GM19468 (cell line): Measurements from ENCODE around the gene CD164L2.

Source experiments
- ATAC-seq: cut with Tn5 transposase; IDR thresholded peaks from one replicate; pipeline ENCODE4 v1.9.1; 2021; ENCODE audit warnings: mild to moderate bottlenecking, moderate library complexity, moderate number of reproducible peaks; ENCODE audit not compliant: unreplicated experiment; ENCODE audit errors: extremely low read depth

The CD164L2 gene

DNA sequence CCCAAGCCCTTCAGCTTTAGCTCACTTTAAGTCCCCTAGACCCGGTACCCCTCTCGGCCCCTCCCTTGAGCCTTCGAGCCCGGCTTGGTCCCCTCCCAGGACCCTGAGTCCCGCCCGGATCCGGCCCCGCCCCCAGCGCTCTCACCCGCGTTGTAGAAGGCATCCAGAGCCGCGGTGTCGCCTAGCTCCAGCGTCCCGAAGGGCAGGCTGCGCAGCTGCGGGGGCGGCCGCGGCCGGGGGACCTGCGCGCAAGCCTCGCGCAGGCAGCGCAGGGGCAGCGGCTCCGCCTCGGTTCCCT lies 17.1 kb downstream of the CD164L2 start:
- no peak for ATAC-seq

DNA sequence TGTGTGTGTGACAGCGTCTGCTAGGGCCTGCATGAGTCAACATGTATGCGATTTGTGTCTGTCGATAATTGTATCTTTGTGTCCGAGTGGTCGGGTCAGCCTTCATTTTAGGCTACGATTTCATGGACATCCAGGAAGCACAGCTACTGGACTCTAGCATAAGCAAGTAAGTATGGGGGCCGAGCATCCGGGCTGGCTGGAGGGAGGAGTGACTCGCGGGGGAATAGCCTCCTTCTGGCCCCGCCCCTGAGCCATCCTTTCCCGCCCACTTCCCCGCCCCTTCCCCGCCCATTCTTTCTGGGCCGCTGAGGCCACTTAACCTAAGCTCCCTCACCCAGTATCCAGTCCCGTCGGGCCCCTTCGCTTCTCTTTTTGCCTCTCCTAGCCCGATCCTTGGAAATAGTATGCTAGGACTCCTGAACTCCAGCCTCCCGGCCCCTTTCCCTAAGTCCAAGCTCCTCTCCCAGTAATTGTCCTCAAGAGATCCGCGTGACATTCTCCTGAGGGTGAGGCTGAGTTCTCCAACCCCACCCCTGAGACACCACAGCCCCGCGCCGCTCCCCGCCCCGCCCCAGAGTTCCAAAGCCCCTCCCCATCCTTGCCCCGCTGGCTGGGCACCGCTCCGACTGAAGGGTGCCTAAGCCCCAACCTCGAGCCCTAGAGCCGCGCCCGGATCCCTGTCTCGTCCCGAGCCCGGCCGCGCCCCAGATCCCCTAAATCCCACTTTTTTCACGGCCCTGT lies 17.6 kb downstream of the CD164L2 start:
- ATAC-seq = no peak

DNA sequence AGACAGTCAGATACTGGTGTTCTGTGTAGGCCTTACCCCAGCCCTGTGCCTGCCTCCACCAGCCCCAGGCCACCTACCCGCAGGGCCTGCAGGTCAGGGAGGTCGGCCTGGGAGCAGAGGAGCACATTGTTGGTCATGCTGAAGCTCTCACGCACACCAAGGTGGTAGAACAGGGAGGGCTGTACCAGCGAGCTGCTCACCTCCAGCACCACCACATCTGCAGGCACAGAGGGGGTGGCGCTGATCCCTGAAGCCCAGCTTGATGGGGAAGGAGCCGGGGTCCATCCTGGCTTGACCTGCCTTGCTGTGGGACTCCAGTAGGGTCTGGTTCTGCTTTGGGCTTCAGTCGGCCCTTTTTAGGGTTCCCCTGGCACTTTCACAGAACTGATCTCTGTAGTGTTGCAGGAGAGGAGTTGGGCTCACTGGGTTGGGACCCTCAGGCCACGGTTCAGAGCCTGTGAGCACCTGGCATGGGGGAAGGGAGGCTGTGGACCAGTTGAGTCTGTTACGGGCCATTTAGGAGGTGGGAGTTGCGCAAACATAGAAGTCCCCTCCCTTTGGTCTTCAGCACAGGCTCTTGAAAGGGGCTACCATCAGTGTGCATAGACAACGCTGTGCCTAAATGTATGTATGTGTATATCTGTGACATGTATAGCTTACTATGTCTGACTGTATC lies 18.3 kb downstream of the CD164L2 start:
- no peak for ATAC-seq

DNA sequence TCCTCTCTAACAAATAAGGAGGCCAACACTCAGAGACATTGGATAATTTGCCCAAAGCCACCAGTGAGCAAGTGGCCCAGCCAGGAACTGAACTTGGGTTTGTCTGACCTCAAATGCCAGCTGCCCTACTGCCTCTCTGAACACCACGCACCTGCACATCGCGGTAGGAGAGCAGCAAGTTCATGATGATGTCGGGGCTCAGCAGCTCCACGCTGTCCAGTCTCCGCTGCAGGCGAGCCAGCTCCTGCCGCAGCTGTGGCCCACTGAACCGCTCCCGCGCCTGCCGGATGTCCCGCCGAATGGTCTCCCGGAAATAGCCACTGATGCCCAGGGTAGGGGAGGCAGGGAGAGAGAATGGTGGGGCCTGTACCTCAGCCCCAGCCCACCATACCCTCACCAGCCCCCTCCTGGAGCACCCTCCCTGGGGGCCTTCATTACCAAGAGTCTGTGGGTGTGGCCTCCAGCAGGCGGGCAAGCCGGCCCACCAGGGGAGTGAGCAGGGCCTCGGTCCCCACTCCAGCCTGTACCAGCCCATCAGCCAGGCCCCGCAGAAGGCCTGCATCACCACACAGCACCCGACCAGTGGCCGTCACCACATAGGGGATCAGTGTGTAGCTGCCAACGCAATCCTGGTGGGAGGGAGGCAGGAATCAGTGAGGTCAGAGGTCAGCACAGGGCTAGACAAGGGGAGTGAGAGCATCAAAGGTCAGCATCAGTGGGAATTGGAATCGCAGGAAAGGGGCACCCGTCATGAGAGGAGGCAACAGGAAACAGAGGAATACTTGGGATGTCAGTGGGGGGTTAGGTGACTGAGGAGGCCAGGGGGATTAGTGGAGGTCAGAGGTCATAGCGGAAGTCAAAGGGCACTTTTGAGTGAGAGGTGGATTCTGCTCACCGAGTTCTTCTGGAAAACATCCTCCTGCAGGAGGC lies 19.1 kb downstream of the CD164L2 start:
- no peak for ATAC-seq

DNA sequence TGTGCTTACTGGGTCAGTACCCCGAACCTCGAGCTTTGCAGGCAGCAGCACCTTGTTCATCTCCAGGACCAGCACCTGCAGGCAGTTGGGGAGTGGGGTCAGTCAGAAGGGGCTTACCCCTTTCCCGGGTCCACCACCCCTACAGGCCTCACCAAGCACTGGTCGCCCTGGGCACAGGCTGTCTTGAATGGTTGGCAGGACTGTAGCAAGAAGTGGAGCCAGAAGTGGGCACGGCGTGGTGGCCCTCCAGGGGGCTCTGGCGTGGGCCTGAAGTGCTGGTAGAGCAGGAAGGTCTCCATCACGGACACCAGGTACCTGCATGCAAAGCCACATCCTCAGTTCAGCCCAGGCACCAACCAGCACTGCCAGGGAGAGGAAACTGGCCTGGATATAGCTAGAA lies 21.6 kb downstream of the CD164L2 start:
- no peak for ATAC-seq

DNA sequence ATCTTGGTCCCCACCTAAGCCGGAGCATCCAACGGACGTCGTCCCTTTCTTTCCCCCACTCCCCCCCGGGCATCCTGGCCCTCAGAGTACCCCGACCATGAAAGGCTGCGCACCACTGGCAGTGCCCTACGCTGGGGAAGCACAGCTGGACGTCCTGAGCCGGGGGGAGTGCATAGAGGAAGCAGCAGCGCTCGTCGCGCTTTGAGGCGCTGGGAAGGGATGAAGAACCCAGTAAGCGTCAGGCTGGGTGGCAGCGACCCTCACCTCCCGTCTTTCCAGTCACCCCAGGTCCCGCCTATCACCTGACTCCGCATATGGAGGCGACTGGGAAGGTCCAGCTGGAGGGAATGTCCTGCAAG lies 22.1 kb downstream of the CD164L2 start:
- no peak for ATAC-seq

DNA sequence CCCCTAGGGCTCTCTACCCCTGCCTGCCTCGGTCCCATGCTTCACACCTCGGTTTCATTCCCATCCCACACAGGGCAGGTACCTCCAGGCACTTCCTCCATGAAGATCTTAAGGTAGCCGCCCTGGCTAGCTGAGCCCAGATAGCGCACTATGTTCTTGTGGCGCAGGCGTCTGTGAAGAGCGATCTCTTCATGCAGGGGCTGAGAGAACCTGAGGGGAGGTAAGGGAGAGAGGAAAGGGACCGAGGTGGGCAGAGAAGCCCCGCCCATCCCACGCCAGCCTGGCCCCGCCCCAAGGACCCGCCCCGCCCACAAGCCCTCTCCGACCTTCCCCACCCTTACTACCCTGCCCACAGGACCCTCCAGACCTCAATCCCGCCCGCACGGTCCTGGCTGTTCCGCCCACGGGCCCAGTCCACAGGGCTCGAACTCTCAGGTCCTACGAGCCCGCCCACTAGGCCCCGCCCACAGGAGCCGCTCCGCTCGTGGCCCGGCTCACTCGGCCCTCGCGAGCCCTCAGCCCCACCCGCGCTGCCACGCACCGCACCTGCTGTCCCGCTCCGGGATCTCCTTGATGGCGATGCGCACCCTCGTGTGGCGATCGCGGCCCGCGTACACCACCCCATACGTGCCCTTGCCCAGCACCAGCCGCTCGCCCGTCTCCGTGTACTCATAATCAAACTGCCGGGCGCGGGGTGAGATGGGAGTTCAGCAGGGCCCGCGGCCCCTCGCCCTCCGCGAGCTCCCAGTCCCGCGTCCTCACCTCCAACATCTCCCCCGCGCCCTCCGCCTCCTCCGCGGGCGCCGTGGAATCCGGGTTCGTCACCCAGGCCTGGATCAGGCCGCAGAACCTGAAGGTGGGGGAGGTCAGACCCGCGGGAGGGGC lies 22.7 kb downstream of the CD164L2 start:
- ATAC-seq = no peak

DNA sequence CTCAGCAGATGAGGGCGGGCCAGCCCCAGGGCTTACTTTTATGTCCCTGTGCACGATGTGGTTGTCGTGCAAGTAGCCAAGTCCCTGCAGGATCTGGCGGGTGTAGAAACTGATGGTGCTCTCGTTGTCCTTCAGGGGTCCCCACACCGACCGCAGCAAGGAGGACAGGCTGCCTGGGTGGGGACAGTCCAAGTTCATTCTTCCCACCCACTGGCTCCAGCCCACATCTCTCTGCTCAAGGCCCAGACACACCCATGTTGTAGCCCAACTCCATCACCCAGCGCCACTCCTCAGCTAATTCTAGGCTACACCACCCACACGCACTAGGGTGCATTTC lies 23.3 kb downstream of the CD164L2 start:
- ATAC-seq = no peak

DNA sequence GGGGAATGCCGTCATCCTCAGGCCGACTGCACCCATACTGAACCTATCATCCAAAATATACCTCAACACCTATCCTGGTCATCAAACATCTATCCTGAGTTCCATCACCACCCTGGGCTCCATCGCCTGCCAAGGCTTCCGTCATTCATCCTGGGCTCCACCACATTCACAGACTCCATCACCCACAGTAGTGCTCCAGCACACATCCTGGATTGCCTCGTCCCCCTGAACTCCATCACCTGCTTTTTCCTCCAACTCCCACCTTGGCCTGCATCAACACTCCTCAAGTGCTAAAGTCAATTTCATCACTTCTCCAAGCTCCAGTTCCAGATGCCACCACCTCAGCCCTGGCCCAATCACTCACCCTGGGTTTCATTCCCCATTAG lies 24.2 kb downstream of the CD164L2 start:
- no peak for ATAC-seq

DNA sequence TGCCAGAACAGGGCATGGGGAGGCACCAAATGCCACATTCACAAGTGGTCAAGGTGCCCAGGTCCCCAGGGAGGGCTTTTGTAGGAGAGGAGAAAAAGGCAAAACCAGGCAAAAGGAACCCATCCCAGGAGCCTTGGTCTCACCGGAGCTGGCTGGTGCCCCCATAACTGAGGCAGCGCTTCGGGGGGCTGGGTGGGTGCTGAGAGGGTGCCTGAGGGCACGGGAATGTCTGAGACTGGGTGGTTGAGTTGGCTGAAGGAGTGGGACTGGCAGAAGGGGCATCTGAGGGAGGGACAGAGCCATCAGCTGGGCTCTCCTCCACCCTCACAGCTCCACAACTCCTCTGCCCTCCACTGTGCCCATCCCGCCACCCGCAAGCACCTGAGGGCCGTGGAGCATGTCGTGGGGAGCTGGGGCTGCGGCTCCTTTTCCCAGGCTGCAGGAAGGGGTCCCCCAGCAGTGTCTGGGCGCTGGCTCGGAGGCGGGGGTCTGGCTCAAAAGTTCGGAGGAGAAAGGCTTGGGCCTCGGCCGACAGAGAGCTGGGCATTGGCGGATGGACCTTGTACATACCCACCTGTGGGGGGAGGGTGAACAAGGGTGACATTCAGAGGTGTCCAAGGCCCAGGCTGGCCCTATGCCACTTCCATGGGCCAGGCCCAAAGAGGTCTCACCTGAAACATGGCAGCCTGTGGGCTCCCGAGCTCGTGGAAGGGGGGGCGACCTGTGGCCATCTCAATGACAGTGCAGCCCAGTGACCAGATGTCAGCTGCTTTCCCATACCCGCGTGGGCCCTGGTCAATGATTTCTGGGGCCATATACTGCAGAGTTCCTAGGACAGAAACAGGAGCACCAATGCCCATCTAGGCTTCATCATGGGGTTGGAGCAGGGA lies 24.9 kb downstream of the CD164L2 start:
- ATAC-seq = no peak

DNA sequence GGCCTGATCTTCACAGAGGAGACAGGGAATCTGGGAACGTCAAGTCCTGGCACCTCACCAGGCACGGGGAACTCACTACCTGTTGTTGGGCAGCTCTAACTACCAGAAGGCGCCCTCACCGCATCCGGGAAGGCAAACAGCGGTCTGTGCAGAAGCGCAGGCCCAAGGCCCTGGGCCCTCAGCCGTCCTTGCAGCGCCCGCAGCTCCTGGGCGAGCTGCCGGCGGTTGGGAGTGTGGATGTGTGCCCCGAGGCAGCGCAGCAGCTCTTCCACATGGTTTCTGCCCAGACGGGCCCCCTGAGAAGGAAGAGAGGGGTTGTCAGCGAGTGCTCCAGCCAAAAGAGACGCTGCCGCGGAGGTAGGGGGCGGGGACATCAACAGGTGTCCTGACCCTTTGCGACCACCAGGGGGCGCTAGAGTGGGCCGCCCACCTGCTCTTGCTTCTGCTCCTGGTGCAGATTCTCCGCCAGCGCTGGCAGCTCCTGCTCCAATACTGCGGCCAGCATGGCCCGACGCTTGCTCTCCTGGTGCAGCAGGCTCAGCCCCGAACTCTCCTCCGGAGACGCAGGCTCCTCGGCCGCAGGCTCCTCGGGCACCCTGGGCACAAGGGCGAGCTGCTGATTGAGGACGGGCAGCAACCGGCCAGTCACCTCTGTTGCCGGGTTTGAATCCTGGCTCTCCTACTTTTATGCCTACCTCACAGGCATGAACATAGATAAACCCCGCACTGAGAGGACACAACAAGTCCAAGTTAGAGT lies 25.7 kb downstream of the CD164L2 start:
- no peak for ATAC-seq

DNA sequence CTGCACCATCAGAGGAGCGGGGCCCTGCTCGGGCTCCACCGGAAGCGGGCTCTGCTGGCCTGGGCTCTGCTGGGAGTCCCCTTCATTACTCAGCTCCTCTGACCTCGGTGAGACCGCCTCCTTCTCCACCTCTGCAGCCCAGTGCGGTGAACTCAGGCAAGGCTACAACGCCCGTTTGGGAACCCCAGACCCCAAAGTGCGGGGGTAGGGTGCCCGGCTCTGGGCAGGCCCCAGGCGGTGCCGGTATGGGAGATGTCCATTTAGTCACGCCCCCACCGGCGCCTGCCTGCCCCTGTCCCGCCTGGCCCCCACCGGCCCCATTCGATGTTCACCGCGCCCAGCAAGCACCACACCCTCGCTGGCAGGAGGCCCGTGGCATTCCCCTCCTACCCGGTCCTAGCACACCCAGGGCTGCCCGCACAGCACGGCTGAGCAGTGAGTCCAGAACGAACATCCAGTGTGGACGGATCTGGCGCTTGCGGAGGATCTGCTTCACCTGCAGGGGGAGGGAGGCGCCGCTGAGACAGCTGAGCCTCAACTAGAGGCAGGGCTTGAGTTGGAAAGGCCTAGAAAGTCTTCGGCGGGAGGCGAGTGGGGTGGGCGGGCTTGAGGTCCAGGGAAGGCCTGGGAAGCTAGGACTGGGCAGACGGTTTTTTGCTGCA lies 26.4 kb downstream of the CD164L2 start:
- ATAC-seq = no peak

DNA sequence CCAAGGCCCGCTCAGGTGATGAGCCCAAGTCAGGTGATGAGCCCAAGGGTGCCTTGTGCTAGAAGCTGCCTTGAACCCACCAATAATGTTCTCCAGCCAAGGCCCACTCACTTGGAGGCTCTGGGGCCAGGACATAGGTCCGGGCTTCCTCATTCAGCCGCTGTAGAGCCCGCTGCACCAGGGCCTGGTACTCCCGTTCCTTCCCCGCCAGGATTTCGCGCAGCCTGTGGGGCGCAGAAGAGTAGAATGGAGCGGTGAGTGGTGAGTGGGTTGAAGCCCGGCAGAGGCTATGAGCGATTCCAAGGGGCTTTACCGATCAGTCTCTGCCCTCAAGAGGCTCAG lies 26.9 kb downstream of the CD164L2 start:
- no peak for ATAC-seq

DNA sequence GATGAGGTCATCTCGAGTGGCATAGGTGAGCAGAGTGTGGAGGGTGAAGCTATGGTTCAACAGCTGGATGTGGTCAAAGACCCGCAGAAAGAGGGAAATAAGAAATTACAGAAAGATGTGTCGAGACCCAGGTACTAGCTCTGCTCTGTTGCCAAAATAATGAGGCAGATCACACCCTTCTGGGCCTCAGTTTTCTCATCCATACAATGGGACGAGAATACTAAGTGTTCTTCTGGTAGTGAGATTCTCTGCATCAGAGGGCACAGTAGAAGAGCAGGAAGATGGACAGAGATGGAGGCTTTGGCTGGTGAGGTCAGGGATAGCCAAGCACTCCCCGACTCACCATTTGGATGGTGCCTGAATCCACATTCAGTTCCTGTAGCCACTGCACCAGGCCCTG lies 27.4 kb downstream of the CD164L2 start:
- no peak for ATAC-seq

DNA sequence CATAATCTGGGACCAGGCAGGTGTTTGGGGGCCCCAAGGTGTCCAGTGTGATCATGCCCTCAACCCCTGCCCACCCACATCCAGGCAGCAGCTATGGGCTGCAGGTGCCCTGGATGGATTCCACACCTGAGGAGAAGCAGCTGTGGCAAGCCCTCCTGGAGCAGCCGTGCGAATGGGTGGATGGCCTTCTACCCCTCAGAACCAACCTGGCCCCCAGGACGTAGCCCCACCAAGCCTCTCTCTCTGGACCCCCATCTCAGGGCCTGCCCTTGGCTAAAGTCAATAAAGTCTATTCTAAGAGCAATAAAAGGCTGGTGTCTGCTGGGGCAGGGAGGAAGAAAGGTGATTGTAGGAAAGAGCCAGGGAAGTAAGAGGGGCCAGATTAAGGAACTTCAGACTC lies 29.5 kb downstream of the CD164L2 start:
- no peak for ATAC-seq

DNA sequence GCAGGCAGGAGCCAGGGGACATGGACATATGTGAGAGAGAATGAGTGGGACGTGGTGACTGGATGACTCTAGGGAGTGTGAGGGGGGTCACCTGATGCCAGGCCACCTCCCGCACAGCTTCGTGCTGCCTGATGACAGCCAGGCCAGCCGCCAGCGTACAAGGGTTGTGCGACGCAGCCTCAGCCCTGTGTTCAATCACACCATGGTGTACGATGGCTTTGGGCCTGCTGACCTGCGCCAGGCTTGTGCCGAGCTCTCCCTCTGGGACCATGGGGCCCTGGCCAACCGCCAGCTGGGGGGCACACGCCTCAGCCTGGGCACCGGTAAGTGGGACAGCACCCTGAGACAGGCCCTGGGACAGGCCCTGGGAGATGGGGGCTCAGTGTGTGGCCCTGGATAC lies 30.0 kb downstream of the CD164L2 start:
- no peak for ATAC-seq

DNA sequence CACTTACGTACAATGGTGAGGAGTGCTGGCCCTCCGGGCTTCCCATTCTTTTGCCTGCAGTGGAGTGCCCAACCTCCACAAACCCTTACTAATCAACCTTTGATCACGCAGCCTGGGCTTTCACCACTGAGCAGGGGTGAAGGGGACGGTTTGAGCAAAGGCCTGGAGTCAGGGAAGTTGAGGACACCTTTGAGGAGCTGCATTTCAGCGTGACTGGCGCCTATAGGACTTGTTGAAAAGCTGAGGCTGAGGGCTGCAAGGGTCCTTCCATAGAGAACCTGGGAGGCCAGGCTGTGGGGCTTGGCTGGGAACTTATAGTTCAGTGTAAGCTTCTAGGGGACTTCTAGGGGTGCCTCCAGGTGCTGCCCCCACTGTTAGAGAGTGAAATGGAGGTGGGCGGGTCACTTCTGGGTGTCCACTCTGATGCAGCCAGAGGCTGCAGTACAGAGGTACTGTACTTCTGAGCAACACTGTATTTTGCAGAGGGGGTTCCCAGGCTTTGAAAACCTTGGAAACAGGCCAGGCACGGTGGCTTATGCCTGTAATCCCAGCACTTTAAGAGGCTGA lies 31.5 kb downstream of the CD164L2 start:
- ATAC-seq = no peak
